H1 (cell line): ENCODE results near the gene ENKUR. TPM values are rescaled to one million over a fixed set of nuclear protein-coding genes. Genes with fewer than 3 reads are reported as not detected.
A peak's percentile ranks its signal among the peaks of the same experiment; 100 is the strongest.

ENCODE experiments used
- CTCF ChIA-PET: fragments of 300-600 bp; sonication (Branson Sonifier 250); formaldehyde crosslinking; loops from one replicate; lab custom pipeline; 2021; ENCODE audit not compliant: partially characterized antibody; lab: Charles Lee
- POLR2A ChIA-PET: fragments of 300-600 bp; sonication (Branson Sonifier 250); formaldehyde crosslinking; loops from one replicate; lab custom pipeline; 2021; ENCODE audit warnings: inconsistent platforms; ENCODE audit not compliant: partially characterized antibody; lab: Charles Lee
- DNase-seq, 2 experiments: peaks; one replicate each; pipeline versions ENCODE4 v3.0.0 to v3.0.0-alpha.2; 2010 to 2022; ENCODE audit warnings: low spot score in 2 of 2, low read depth in 1 of 2, mixed read lengths in 1 of 2
- FAIRE-seq: peaks from 2 replicates; lab custom pipeline; 2011; peaks lifted over from hg19 to GRCh38; lab: Jason Lieb, UNC
- H2AFZ ChIP-seq: 2 replicates; pipeline ENCODE4 v1.8.1; 2012; ENCODE audit warnings: low read length, inconsistent platforms
- H2AK5ac ChIP-seq: 2 replicates; pipeline ENCODE4 v1.6.1; 2013; ENCODE audit warnings: low read depth, low read length
- H2BK120ac ChIP-seq: replicated peaks from 2 replicates; pipeline ENCODE3; 2013; ENCODE audit warnings: low read depth, low read length, inconsistent platforms
- H2BK12ac ChIP-seq: 2 replicates; pipeline ENCODE4 v1.6.1; 2013; ENCODE audit warnings: low read depth, low read length
- H2BK15ac ChIP-seq: 2 replicates; pipeline ENCODE4 v1.6.1; 2013; ENCODE audit warnings: low read length
- H2BK20ac ChIP-seq: 2 replicates; pipeline ENCODE4 v1.6.1; 2013; ENCODE audit warnings: low read length
- H2BK5ac ChIP-seq: 2 replicates; pipeline ENCODE4 v1.6.1; 2013; ENCODE audit warnings: low read depth, low read length
- H3K14ac ChIP-seq: 2 replicates; pipeline ENCODE4 v1.6.1; 2013; ENCODE audit warnings: inconsistent platforms; ENCODE audit not compliant: insufficient read length
- H3K18ac ChIP-seq: 2 replicates; pipeline ENCODE4 v1.6.1; 2013; ENCODE audit warnings: low read length; ENCODE audit errors: extremely low read depth
- H3K23ac ChIP-seq: 2 replicates; pipeline ENCODE4 v1.6.1; 2013; ENCODE audit warnings: inconsistent platforms; ENCODE audit not compliant: insufficient read length
- H3K23me2 ChIP-seq: 2 replicates; pipeline ENCODE4 v1.6.1; 2013; ENCODE audit warnings: low read depth, low read length
- H3K27ac ChIP-seq: 2 replicates; pipeline ENCODE4 v1.6.1; 2011; ENCODE audit warnings: low read depth, low read length, inconsistent platforms
- H3K27me3 ChIP-seq, 4 experiments: replicated peaks in 1 of 4; 1 replicate in 1 of 4; 2 replicates in 3 of 4; pipeline versions ENCODE4 v1.6.1 to v1.8.1; 2011 to 2013; ENCODE audit warnings: low read length in 3 of 4, mild to moderate bottlenecking in 3 of 4, inconsistent platforms in 2 of 4, mixed read lengths in 2 of 4, moderate library complexity in 1 of 4; ENCODE audit not compliant: control insufficient read depth in 3 of 4, insufficient read depth in 3 of 4; ENCODE audit errors: extremely low read depth in 1 of 4
- H3K36me3 ChIP-seq, 4 experiments: 2 replicates each; pipeline versions ENCODE4 v1.6.1 to v1.8.1; 2011 to 2013; ENCODE audit warnings: mild to moderate bottlenecking in 4 of 4, low read length in 3 of 4, moderate library complexity in 2 of 4, control low read depth in 1 of 4, inconsistent platforms in 1 of 4; ENCODE audit not compliant: insufficient read depth in 4 of 4, control insufficient read depth in 2 of 4
- H3K4ac ChIP-seq: replicated peaks from 2 replicates; pipeline ENCODE3; 2013; ENCODE audit warnings: low read length, low read depth, mixed read lengths, inconsistent platforms; ENCODE audit not compliant: insufficient read length
- H3K4me1 ChIP-seq, 4 experiments: replicated peaks in 1 of 4; 1 replicate in 1 of 4; 2 replicates in 3 of 4; pipeline versions ENCODE4 v1.6.1 to v1.8.1; 2011 to 2013; ENCODE audit warnings: low read length in 3 of 4, inconsistent platforms in 2 of 4, mixed read lengths in 1 of 4; ENCODE audit not compliant: insufficient read depth in 4 of 4, control insufficient read depth in 3 of 4
- H3K4me2 ChIP-seq, 2 experiments: 2 replicates each; pipeline versions ENCODE4 v1.6.1 to v1.8.1; 2011 to 2013; ENCODE audit warnings: low read depth in 2 of 2, low read length in 2 of 2, control low read depth in 1 of 2, inconsistent platforms in 1 of 2, mild to moderate bottlenecking in 1 of 2; ENCODE audit not compliant: insufficient read depth in 1 of 2
- H3K4me3 ChIP-seq, 4 experiments: fragments of 200-600, 300-600 bp in 1 of 4; sonication (generic), shearing (Covaris generic), sonication (Bioruptor Twin) in 1 of 4; 2 replicates each; pipeline versions ENCODE4 v1.5.1 to v1.8.1; 2011 to 2016; ENCODE audit warnings: low read length in 4 of 4, low read depth in 3 of 4, control low read depth in 2 of 4, inconsistent platforms in 2 of 4, mild to moderate bottlenecking in 2 of 4, mixed read lengths in 1 of 4, moderate library complexity in 1 of 4; ENCODE audit not compliant: insufficient read depth in 2 of 4; ENCODE audit errors: extremely low read depth in 1 of 4
- H3K56ac ChIP-seq: replicated peaks from 2 replicates; pipeline ENCODE3; 2013; ENCODE audit warnings: low read depth, mild to moderate bottlenecking, mixed read lengths, low read length, inconsistent platforms; ENCODE audit not compliant: insufficient read length
- H3K79me1 ChIP-seq: 2 replicates; pipeline ENCODE4 v1.6.1; 2013; ENCODE audit warnings: low read depth, low read length, control low read depth
- H3K79me2 ChIP-seq, 2 experiments: 2 replicates each; pipeline versions ENCODE4 v1.6.1 to v1.8.1; 2012 to 2013; ENCODE audit warnings: low read length in 2 of 2, mild to moderate bottlenecking in 2 of 2, inconsistent platforms in 1 of 2; ENCODE audit not compliant: insufficient read depth in 2 of 2, control insufficient read depth in 1 of 2
- H3K9ac ChIP-seq, 4 experiments: replicated peaks in 1 of 4; 1 replicate in 1 of 4; 2 replicates in 3 of 4; pipeline versions ENCODE4 v1.6.1 to v1.8.1; 2011 to 2013; ENCODE audit warnings: low read depth in 3 of 4, low read length in 3 of 4, control low read depth in 2 of 4, mild to moderate bottlenecking in 2 of 4, moderate library complexity in 2 of 4, inconsistent platforms in 1 of 4; ENCODE audit errors: extremely low read depth in 1 of 4
- H3K9me3 ChIP-seq, 2 experiments: 2 replicates each; pipeline versions ENCODE4 v1.6.1 to v1.8.1; 2012 to 2013; ENCODE audit warnings: mild to moderate bottlenecking in 2 of 2, moderate library complexity in 2 of 2, control low read depth in 1 of 2, inconsistent platforms in 1 of 2, low read depth in 1 of 2, low read length in 1 of 2, mixed read lengths in 1 of 2; ENCODE audit not compliant: insufficient read depth in 2 of 2
- H4K20me1 ChIP-seq, 2 experiments: replicated peaks in 1 of 2; 2 replicates each; pipeline versions ENCODE3 to v1.8.1; 2011 to 2013; ENCODE audit warnings: inconsistent platforms in 2 of 2, low read length in 2 of 2, mild to moderate bottlenecking in 1 of 2; ENCODE audit not compliant: insufficient read depth in 2 of 2, control insufficient read depth in 1 of 2
- H4K5ac ChIP-seq: 2 replicates; pipeline ENCODE4 v1.6.1; 2013; ENCODE audit warnings: low read length, low read depth, mixed read lengths, inconsistent platforms; ENCODE audit not compliant: insufficient read length
- H4K8ac ChIP-seq: 2 replicates; pipeline ENCODE4 v1.8.0; 2013; ENCODE audit warnings: mild to moderate bottlenecking, moderate library complexity, low read length, inconsistent platforms; ENCODE audit not compliant: insufficient read depth; ENCODE audit errors: extremely low read depth
- H4K91ac ChIP-seq: replicated peaks from 2 replicates; pipeline ENCODE3; 2013; ENCODE audit warnings: low read length, mixed read lengths, inconsistent platforms; ENCODE audit not compliant: insufficient read length
- ASH2L ChIP-seq: fragments of 200-600, 300-600 bp; sonication (generic); IDR thresholded peaks from one replicate; pipeline ENCODE4 v1.7.1; 2017; ENCODE audit warnings: low read length
- MAX ChIP-seq: IDR thresholded peaks from 2 replicates; pipeline ENCODE4 v1.6.1; 2012; ENCODE audit warnings: inconsistent platforms
- WGBS, 2 experiments: shearing (Covaris generic) in 1 of 2; methylation state at CpG; one replicate each; pipeline versions ENCODE4 v1.1.6 to v1.1.7; 2013 to 2015; ENCODE audit warnings: low lambda C conversion rate in 2 of 2, mixed read lengths in 2 of 2, inconsistent platforms in 1 of 2, low coverage in 1 of 2, missing lambda C conversion rate in 1 of 2; ENCODE audit not compliant: insufficient replicate concordance in 2 of 2, insufficient coverage in 1 of 2, insufficient read length in 1 of 2; ENCODE audit errors: extremely low coverage in 1 of 2, missing lambda C conversion rate in 1 of 2; 5-methylcytosine and 5-hydroxymethylcytosine counted together
- polyA plus RNA-seq, 7 experiments: library from polyadenylated mRNA; depleted of rRNA in 3 of 7; stranded (reverse) in 5 of 7; unstranded in 2 of 7; fragments of >200 nt in 5 of 7; fragments of 200-250 nt in 2 of 7; gene quantifications; 1 replicate in 5 of 7; 2 replicates in 1 of 7; 4 replicates in 1 of 7; pipeline versions ENCODE4 v1.2.1 to v1.2.3, GENCODE V29; 2011 to 2013; ENCODE audit warnings: missing spikeins in 2 of 7, mixed read lengths in 2 of 7
- total RNA-seq: library from RNA; stranded (reverse); fragmentation: NEBNext Ultra II Directional; extraction: Animal tissue kit (Norgen Biotek cat#: 25700); gene quantifications from 2 replicates; pipeline ENCODE4 v1.2.1, GENCODE V29; 2021

Gene ENKUR
- total and polyA plus RNA-seq, 2 of the 8 experiments (the other 6 are each of a cell fraction or from before 2014, with no cell fraction given) = not detected

- Histone ChIP-seq H3K4me3 (peak overlapping the region; percentile 56 to 72 (median 68)), H3K9me3 (no peaks in the 10 kb centered on the region), H3K18ac (no peak overlapping the region; the same call in 1 of the 2 replicates), H3K4me1 (peaks cover 0 to 3% (median 0%) of the 10 kb centered on the region in 4 experiments; a peak in 1 of 7 replicates), H3K9ac (peak overlapping the region; percentile 87 to 91 (median 88)), H2BK5ac (peak overlapping the region; percentile 26; the same call in 1 of the 2 replicates), H3K4ac (no peak overlapping the region), H3K23me2 (peaks cover 7% of the 10 kb centered on the region), H3K36me3 (no peaks in the 10 kb centered on the region), H2BK15ac (no peak overlapping the region), H3K79me2 (no peaks in the 10 kb centered on the region), H4K91ac (no peak overlapping the region), H4K8ac (no peak overlapping the region; the same call in 1 of the 2 replicates), H3K4me2 (peak overlapping the region; percentile 80 to 98), H3K14ac (no peak overlapping the region), H3K27me3 (no peaks in the 10 kb centered on the region), H3K56ac (peak overlapping the region; percentile 17), H3K23ac (no peak overlapping the region), H2AFZ (peak overlapping the region; percentile 65; the same call in 1 of the 2 replicates), H2AK5ac (no peak overlapping the region), H2BK12ac (no peak overlapping the region; the same call in 1 of the 2 replicates), H2BK20ac (no peak overlapping the region), H4K20me1 (no peaks in the 10 kb centered on the region), H3K27ac (peak overlapping the region; percentile 76), H4K5ac (peak overlapping the region; percentile 4), H3K79me1 (no peaks in the 10 kb centered on the region), H2BK120ac (no peak overlapping the region)
- WGBS, 2 experiments = 24% methylated on average over 10 of the region's 10 CpGs; no CpG with 5 or more reads in 1 of the 2 experiments
- DNase-seq (no peak), FAIRE-seq (no peak)
- ChIA-PET POLR2A (interaction anchor here (0.8 to 1.6 kb wide), 5 partner anchors 22 to 147 kb away, joined by 3 to 11 read pairs (median 4); no protein-coding TSS in a partner anchor), CTCF (no interaction called here)
- TF ChIP-seq MAX (no peak), ASH2L (peak; percentile 24)
These were observed 1.2 kb upstream of the ENKUR start for GRCh38 chr10:25017154-25017590.
